B cell (primary cell): ENCODE data around the gene PCNX4.

Source experiments
- EZH2 ChIP-seq: IDR thresholded peaks from 2 replicates; pipeline ENCODE4 v1.6.1; 2012; ENCODE audit warnings: borderline replicate concordance, low read depth, mild to moderate bottlenecking, moderate library complexity, low read length; ENCODE audit not compliant: insufficient read depth, poor library complexity, severe bottlenecking
- TF ChIP-seq, protein P1 (sequence below): fragments of 200-600 bp; IDR thresholded peaks from one replicate; pipeline ENCODE4 v1.8.0; 2022; ENCODE audit warnings: antibody characterized with exemption, mild to moderate bottlenecking

DNA sequence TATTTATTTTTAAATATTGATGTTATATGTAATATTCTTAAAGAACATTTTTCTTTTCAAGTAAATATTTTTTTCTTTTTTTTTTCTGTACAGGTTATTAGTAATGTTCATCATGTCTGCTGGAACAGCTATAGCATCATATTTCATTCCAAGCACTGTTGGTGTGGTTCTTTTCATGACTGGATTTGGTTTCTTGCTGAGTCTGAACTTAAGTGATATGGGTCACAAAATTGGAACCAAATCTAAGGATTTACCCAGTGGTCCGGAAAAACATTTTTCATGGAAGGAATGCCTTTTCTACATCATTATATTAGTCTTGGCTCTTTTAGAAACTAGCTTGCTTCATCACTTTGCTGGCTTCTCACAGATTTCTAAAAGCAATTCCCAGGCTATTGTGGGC, 23.2 kb downstream of the PCNX4 start:
- TF ChIP-seq, protein P1, sequence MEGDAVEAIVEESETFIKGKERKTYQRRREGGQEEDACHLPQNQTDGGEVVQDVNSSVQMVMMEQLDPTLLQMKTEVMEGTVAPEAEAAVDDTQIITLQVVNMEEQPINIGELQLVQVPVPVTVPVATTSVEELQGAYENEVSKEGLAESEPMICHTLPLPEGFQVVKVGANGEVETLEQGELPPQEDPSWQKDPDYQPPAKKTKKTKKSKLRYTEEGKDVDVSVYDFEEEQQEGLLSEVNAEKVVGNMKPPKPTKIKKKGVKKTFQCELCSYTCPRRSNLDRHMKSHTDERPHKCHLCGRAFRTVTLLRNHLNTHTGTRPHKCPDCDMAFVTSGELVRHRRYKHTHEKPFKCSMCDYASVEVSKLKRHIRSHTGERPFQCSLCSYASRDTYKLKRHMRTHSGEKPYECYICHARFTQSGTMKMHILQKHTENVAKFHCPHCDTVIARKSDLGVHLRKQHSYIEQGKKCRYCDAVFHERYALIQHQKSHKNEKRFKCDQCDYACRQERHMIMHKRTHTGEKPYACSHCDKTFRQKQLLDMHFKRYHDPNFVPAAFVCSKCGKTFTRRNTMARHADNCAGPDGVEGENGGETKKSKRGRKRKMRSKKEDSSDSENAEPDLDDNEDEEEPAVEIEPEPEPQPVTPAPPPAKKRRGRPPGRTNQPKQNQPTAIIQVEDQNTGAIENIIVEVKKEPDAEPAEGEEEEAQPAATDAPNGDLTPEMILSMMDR: no peak
- TF ChIP-seq EZH2: no peak
